Mucosa of descending colon (tissue), 3 donors: ENCODE measurements around the gene PIGT. TPM values are rescaled to one million over a fixed set of nuclear protein-coding genes. Genes with fewer than 3 reads are reported as not detected.

Experiments used
- ATAC-seq: fragments of 200-7000 bp; cut with Tn5 transposase; one replicate; pipeline ENCODE4 v1.9.1; 2020; ENCODE audit warnings: mild to moderate bottlenecking, moderate library complexity
- DNase-seq, 3 donors: peaks; one replicate each; pipeline ENCODE4 v3.0.0-alpha.2; 2020
- H3K36me3 ChIP-seq: fragments of 200-600 bp; one replicate; pipeline ENCODE4 v1.8.0; 2021; ENCODE audit warnings: low read depth, mild to moderate bottlenecking
- H3K4me1 ChIP-seq: fragments of 200-600 bp; one replicate; pipeline ENCODE4 v1.8.0; 2021; ENCODE audit warnings: low read depth, mild to moderate bottlenecking
- H3K4me3 ChIP-seq: fragments of 200-600 bp; one replicate; pipeline ENCODE4 v1.8.0; 2021; ENCODE audit warnings: mild to moderate bottlenecking
- H3K9me3 ChIP-seq: fragments of 200-600 bp; one replicate; pipeline ENCODE4 v1.8.0; 2021; ENCODE audit warnings: mild to moderate bottlenecking
- intact Hi-C, 2 donors: fragments of 100-400 bp; cut with DNase I in 1 of 2; cut with micrococcal nuclease in 1 of 2; formaldehyde crosslinking; loops; one replicate each; pipeline versions ENCODE4 v1.11.0 to v1.11.1; 2022; cut with DNase I, micrococcal nuclease
- total RNA-seq, 3 donors: library from RNA; stranded (reverse); fragmentation: NEBNext Ultra II Directional in 2 of 3; extraction: Animal tissue kit (Norgen Biotek cat#: 25700) in 2 of 3; gene quantifications; one replicate each; pipeline versions ENCODE4 v1.2.1 to v1.2.4, GENCODE V29; 2021 to 2023
- TF ChIP-seq, protein P1 (sequence below): fragments of 200-600 bp; IDR thresholded peaks from one replicate; pipeline ENCODE4 v1.8.0; 2022; ENCODE audit warnings: antibody characterized with exemption, mild to moderate bottlenecking
- donor health status: DM: no; HTN: no; CAD: no; lungs with moderate emphysema.
- donor health status: DM: no; HTN: no; CAD: no.
- donor health status: DM: no; HTN: yes; CAD: no.

The PIGT gene
- total RNA-seq, 3 donors from 2014 or later = 92.1 to 137 (median 124) TPM

GRCh38 chr20:45407783-45408645, 7.9 kb upstream of the PIGT start, which contains the start of gene DBNDD2:
Gene DBNDD2, plus strand, starts transcription at chr20:45408289. Its CDS starts 179 bp downstream, at chr20:45408468.
- intact Hi-C loops = no loop called here
- TF ChIP-seq, protein P1, sequence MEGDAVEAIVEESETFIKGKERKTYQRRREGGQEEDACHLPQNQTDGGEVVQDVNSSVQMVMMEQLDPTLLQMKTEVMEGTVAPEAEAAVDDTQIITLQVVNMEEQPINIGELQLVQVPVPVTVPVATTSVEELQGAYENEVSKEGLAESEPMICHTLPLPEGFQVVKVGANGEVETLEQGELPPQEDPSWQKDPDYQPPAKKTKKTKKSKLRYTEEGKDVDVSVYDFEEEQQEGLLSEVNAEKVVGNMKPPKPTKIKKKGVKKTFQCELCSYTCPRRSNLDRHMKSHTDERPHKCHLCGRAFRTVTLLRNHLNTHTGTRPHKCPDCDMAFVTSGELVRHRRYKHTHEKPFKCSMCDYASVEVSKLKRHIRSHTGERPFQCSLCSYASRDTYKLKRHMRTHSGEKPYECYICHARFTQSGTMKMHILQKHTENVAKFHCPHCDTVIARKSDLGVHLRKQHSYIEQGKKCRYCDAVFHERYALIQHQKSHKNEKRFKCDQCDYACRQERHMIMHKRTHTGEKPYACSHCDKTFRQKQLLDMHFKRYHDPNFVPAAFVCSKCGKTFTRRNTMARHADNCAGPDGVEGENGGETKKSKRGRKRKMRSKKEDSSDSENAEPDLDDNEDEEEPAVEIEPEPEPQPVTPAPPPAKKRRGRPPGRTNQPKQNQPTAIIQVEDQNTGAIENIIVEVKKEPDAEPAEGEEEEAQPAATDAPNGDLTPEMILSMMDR = no peak
- no peak for ATAC-seq
- no peaks in the 10 kb centered on the region for H3K36me3 ChIP-seq
- peaks cover 49% of the 10 kb centered on the region for H3K4me1 ChIP-seq
- peak in 1 of 3 donors; percentile 44 for DNase-seq
- H3K4me3 ChIP-seq = peak within 1 kb of the TSS; percentile 75
- no peaks in the 10 kb centered on the region for H3K9me3 ChIP-seq

GRCh38 chr20:45408646-45409213, 7.2 kb upstream of the PIGT start:
- DNase-seq (no peak), ATAC-seq (no peak)
- intact Hi-C loops = no loop called here
- Histone ChIP-seq H3K9me3 (no peaks in the 10 kb centered on the region), H3K4me1 (peaks cover 49% of the 10 kb centered on the region), H3K36me3 (no peaks in the 10 kb centered on the region), H3K4me3 (no peak overlapping the region)
- TF ChIP-seq, protein P1 = no peak

- no peaks in the 10 kb centered on the region for H3K36me3 ChIP-seq
- H3K4me3 ChIP-seq = no peak overlapping the region
- DNase-seq (no peak), ATAC-seq (peak; percentile 3)
- intact Hi-C loops = no loop called here
- TF ChIP-seq, protein P1 = no peak
- H3K4me1 ChIP-seq = peaks cover 49% of the 10 kb centered on the region
- H3K9me3 ChIP-seq = no peaks in the 10 kb centered on the region
These were observed 6.2 kb upstream of the PIGT start for GRCh38 chr20:45409521-45410272.

DNA sequence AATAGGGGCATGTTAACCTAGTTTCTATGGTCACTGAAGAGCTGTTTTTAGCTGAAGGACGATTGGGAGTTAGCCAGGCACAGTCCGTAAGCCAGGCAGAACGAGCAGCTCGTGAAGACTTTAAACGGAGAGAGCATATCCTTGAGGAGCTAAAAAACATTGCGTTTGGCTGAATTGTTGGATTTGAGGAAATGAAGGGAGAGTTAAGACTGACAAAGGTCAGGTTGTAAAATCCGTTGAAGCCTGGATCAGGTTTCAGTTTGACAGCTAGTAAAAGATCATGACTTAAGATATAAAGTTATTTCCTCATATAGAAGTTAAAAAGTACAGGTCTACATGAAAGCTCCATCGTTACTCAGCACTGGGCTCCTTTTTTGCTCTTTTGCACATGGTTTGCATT, 5.1 kb upstream of the PIGT start:
- no peaks in the 10 kb centered on the region for H3K36me3 ChIP-seq
- intact Hi-C loops = no loop called here
- H3K9me3 ChIP-seq = no peaks in the 10 kb centered on the region
- peak; percentile 41 for ATAC-seq
- peaks cover 51% of the 10 kb centered on the region for H3K4me1 ChIP-seq
- TF ChIP-seq, protein P1 = no peak
- no peak overlapping the region for H3K4me3 ChIP-seq
- DNase-seq = peak in 1 of 3 donors; percentile 52

DNA sequence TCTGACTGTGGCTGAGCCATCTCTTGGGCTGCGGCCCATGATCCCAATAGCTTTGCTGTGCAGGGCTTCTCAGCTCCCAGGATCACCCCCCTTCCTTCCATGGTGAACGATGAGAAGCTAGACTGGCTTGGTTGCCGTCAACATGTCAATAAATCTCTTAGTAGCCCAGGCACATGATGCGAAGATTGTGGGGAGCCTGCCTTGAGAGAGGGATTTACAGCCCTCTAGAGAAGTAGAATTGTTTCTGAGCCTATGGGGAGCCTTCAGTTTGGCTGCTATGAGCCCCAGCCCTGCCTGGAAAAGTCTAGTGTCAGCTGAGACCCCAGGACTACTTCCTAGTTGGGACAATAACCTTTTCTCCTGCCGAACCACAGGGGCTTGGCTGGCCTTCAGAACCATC, 3.3 kb upstream of the PIGT start:
- H3K4me1 ChIP-seq = peaks cover 59% of the 10 kb centered on the region
- H3K4me3 ChIP-seq = no peak overlapping the region
- no peaks in the 10 kb centered on the region for H3K36me3 ChIP-seq
- no peak for DNase-seq
- no peak for ATAC-seq
- H3K9me3 ChIP-seq = no peaks in the 10 kb centered on the region
- TF ChIP-seq, protein P1 = no peak
- intact Hi-C loops = no loop called here
